ENCODE results near the gene GLT6D1.

DNA sequence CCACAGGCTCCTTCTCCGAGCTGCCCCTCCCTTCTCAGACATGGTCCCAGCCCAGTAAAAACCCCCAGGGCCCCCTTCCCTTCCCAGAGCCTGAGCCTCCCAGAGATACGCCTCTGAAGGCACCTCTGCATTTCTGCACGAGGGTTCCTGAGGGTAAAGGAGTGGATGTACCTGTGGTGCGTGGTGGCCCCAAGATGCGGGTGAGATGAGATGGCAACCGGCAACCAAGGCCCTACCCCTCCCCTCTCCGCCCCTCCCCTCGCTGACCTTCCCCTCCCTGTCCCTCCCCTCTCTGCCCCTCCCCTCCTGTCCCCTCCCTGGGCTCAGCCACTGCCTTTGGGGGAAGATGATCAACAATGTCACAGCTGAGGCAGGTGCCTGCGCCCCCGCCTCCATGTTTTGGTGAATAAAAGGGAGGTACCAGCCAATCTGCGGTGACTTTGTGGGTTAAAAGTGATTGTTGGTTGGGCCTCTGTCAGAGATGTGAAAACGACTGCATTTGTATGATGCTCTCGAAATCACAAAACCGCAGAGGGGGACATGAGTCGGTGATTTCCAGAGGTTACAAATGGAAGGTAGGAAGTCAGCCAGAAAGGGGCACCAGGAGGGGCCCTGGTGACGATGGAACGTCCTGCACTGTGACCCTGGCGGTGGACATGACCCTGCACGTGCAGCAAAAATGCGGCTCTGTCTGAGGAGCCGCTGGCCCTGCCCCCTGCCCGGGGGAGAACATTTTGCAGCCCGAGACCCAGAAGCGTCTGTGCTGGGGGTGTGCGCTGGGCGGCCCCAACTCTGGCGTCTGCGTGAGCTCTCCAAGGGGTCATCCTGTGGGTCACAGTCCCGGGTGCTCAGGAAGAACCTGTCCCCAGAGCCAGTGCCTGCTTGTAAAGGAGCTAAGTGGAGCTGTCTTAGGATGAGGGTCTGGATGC is 27.5 kb upstream of the GLT6D1 start:
- TF ChIP-seq CTCF (IDR thresholded peaks at IDR 0.05) (no peak), EP300 (IDR thresholded peaks at IDR 0.05) (no peak)

Measured in sigmoid colon (tissue), 4 donors.